ENCODE measurements around the gene ZC3H14. TPM values are rescaled to one million over a fixed set of nuclear protein-coding genes. Genes with fewer than 3 reads are reported as not detected.
A peak's percentile ranks its signal among the peaks of the same experiment; 100 is the strongest.

Gene ZC3H14
- total and polyA plus RNA-seq, 3 donors from 2014 or later: 208 to 354 (median 253) TPM

GRCh38 chr14:88545256-88545655, 17.6 kb upstream of the ZC3H14 start:
- no peaks in the 10 kb centered on the region for H3K4me1 ChIP-seq
- no peak for TF ChIP-seq POLR2A (IDR thresholded peaks at IDR 0.05)
- no peak for TF ChIP-seq CTCF (IDR thresholded peaks at IDR 0.05)
- WGBS, 2 donors: 92 to 94% methylated on average over 3 of the region's 3 CpGs
- H3K36me3 ChIP-seq (ENCODE audit: low read depth, missing control alignments): no peaks in the 10 kb centered on the region
- no peaks in the 10 kb centered on the region for H3K9me3 ChIP-seq
- no peak overlapping the region for H3K27ac ChIP-seq
- DNase-seq: no peak
- intact Hi-C loops (cut with DNase I; ENCODE audit: low total_unique reads): no loop called here
- H3K4me3 ChIP-seq: no peak overlapping the region
- H3K27me3 ChIP-seq: no peaks in the 10 kb centered on the region

GRCh38 chr14:88546621-88547385, 16.0 kb upstream of the ZC3H14 start:
- intact Hi-C loops (cut with DNase I; ENCODE audit: low total_unique reads): no loop called here
- Histone ChIP-seq H3K4me3 (no peak overlapping the region), H3K4me1 (no peaks in the 10 kb centered on the region), H3K36me3 (ENCODE audit: low read depth, missing control alignments) (no peaks in the 10 kb centered on the region), H3K27ac (no peak overlapping the region), H3K9me3 (no peaks in the 10 kb centered on the region), H3K27me3 (no peaks in the 10 kb centered on the region)
- no peak for TF ChIP-seq POLR2A (IDR thresholded peaks at IDR 0.05)
- TF ChIP-seq CTCF (IDR thresholded peaks at IDR 0.05): no peak
- WGBS, 2 donors: 82 to 87% methylated on average over 4 of the region's 4 CpGs
- DNase-seq: no peak

- intact Hi-C loops (cut with DNase I; ENCODE audit: low total_unique reads): no loop called here
- no peak for TF ChIP-seq POLR2A (IDR thresholded peaks at IDR 0.05)
- TF ChIP-seq CTCF (IDR thresholded peaks at IDR 0.05): no peak
- Histone ChIP-seq H3K4me3 (no peak overlapping the region), H3K36me3 (ENCODE audit: low read depth, missing control alignments) (no peaks in the 10 kb centered on the region), H3K27ac (no peak overlapping the region), H3K9me3 (no peaks in the 10 kb centered on the region), H3K27me3 (no peaks in the 10 kb centered on the region), H3K4me1 (no peaks in the 10 kb centered on the region)
- DNase-seq: no peak
- WGBS, 2 donors: 86 to 87% methylated on average over 3 of the region's 3 CpGs
These were observed 15.5 kb upstream of the ZC3H14 start for GRCh38 chr14:88547386-88547780.

- intact Hi-C loops (cut with DNase I; ENCODE audit: low total_unique reads): loop anchor here (10.0 kb wide), 2 partner anchors 55 to 165 kb away; partner anchors contain the start of gene SPATA7
- Histone ChIP-seq H3K27ac (peak overlapping the region; percentile 14 to 79), H3K27me3 (no peaks in the 10 kb centered on the region), H3K36me3 (ENCODE audit: low read depth, missing control alignments) (no peaks in the 10 kb centered on the region), H3K4me3 (peak overlapping the region; percentile 55 to 70), H3K4me1 (peaks cover 4% of the 10 kb centered on the region), H3K9me3 (no peaks in the 10 kb centered on the region)
- DNase-seq: peak; percentile 26
- 66 to 71% methylated on average over 14 of the region's 15 CpGs for WGBS, 2 donors
- TF ChIP-seq CTCF (IDR thresholded peaks at IDR 0.05) (no peak), POLR2A (IDR thresholded peaks at IDR 0.05) (no peak)
These were observed 12.8 kb upstream of the ZC3H14 start for GRCh38 chr14:88550078-88550477.
